Prostate gland (tissue), 2 donors: Measurements from ENCODE around the gene NOC4L. TPM values are rescaled to one million over a fixed set of nuclear protein-coding genes. Genes with fewer than 3 reads are reported as not detected.

Experiments
- DNase-seq: peaks from one replicate; pipeline ENCODE4 v3.0.0-alpha.2; 2019; ENCODE audit warnings: low spot score
- H3K27ac ChIP-seq, 2 donors: fragments of 200-600 bp; sonication (generic); 2 replicates each; pipeline ENCODE4 v1.5.1; 2017 to 2019
- H3K27me3 ChIP-seq: fragments of 200-600 bp; sonication (generic); replicated peaks from 2 replicates; pipeline ENCODE4 v1.5.1; 2019; ENCODE audit not compliant: insufficient read depth
- H3K36me3 ChIP-seq, 2 donors: fragments of 200-600 bp; sonication (generic); 1 replicate in 1 of 2; 2 replicates in 1 of 2; pipeline versions ENCODE4 v1.5.1 to v1.8.1; 2017 to 2019
- H3K4me1 ChIP-seq: fragments of 200-600 bp; sonication (generic); replicated peaks from 2 replicates; pipeline ENCODE4 v1.5.1; 2019
- H3K4me3 ChIP-seq, 2 donors: fragments of 200-600 bp; sonication (generic); 2 replicates each; pipeline ENCODE4 v1.5.1; 2017 to 2019
- H3K9me3 ChIP-seq: fragments of 200-600 bp; sonication (generic); 2 replicates; pipeline ENCODE4 v1.5.1; 2017
- CTCF ChIP-seq, 4 experiments: fragments of 200-600 bp in 2 of 4; fragments of 450-650 bp in 2 of 4; sonication (generic) in 2 of 4; IDR thresholded peaks; 1 replicate in 3 of 4; 2 replicates in 1 of 4; pipeline ENCODE4 v1.5.1; 2016 to 2019; ENCODE audit warnings: antibody characterized with exemption in 4 of 4, mild to moderate bottlenecking in 2 of 4, moderate library complexity in 2 of 4
- POLR2A ChIP-seq: fragments of 450-650 bp; IDR thresholded peaks from one replicate; pipeline ENCODE4 v1.6.1; 2016; ENCODE audit warnings: antibody characterized with exemption, mild to moderate bottlenecking
- POLR2AphosphoS5 ChIP-seq: sonication (generic); formaldehyde crosslinking; IDR thresholded peaks from one replicate; pipeline ENCODE4 v1.6.1; 2017; ENCODE audit warnings: antibody characterized with exemption
- WGBS: methylation state at CpG from one replicate; pipeline ENCODE4 v1.1.5; 2018; 5-methylcytosine and 5-hydroxymethylcytosine counted together
- intact Hi-C: fragments of 100-400 bp; cut with DNase I; formaldehyde crosslinking; loops from one replicate; pipeline ENCODE4 v1.14.2; 2022
- total RNA-seq, 2 donors: library from RNA; depleted of rRNA; stranded (reverse); fragments of >200 nt; gene quantifications; one replicate each; pipeline ENCODE4 v1.1.0, GENCODE V29; 2016

NOC4L gene
- total RNA-seq, 2 donors from 2014 or later: 12.4 to 32.5 TPM

GRCh38 chr12:132170094-132170636, 25.9 kb downstream of the NOC4L start:
- 14% methylated on average over 16 of the region's 16 CpGs for WGBS
- DNase-seq: no peak
- H3K36me3 ChIP-seq: no peaks in the 10 kb centered on the region
- no peaks in the 10 kb centered on the region for H3K9me3 ChIP-seq
- TF ChIP-seq POLR2AphosphoS5 (no peak), POLR2A (no peak), CTCF (IDR thresholded peaks at IDR 0.05) (no peak)
- H3K27ac ChIP-seq: no peak overlapping the region
- no peak overlapping the region for H3K4me3 ChIP-seq
- peaks cover 6% of the 10 kb centered on the region for H3K4me1 ChIP-seq
- H3K27me3 ChIP-seq: peaks cover 11% of the 10 kb centered on the region
- intact Hi-C loops: no loop called here

- H3K36me3 ChIP-seq: no peaks in the 10 kb centered on the region
- H3K4me3 ChIP-seq: no peak overlapping the region
- H3K27me3 ChIP-seq: peaks cover 16% of the 10 kb centered on the region
- TF ChIP-seq POLR2A: no peak
- TF ChIP-seq POLR2AphosphoS5: no peak
- TF ChIP-seq CTCF (IDR thresholded peaks at IDR 0.05): no peak
- peaks cover 6% of the 10 kb centered on the region for H3K4me1 ChIP-seq
- WGBS: 64% methylated on average over 25 of the region's 33 CpGs
- no peaks in the 10 kb centered on the region for H3K9me3 ChIP-seq
- intact Hi-C loops: no loop called here
- no peak for DNase-seq
- no peak overlapping the region for H3K27ac ChIP-seq
Measured at GRCh38 chr12:132170637-132171292, 26.5 kb downstream of the NOC4L start.

GRCh38 chr12:132171293-132171967, 27.2 kb downstream of the NOC4L start:
- DNase-seq: no peak
- Histone ChIP-seq H3K27me3 (peaks cover 22% of the 10 kb centered on the region), H3K36me3 (no peaks in the 10 kb centered on the region), H3K4me3 (no peak overlapping the region), H3K27ac (no peak overlapping the region), H3K4me1 (peaks cover 6% of the 10 kb centered on the region), H3K9me3 (no peaks in the 10 kb centered on the region)
- 41% methylated on average over 24 of the region's 24 CpGs for WGBS
- TF ChIP-seq POLR2A (no peak), CTCF (IDR thresholded peaks at IDR 0.05) (no peak)
- intact Hi-C loops: no loop called here

- H3K9me3 ChIP-seq: no peaks in the 10 kb centered on the region
- intact Hi-C loops: no loop called here
- no peaks in the 10 kb centered on the region for H3K36me3 ChIP-seq
- WGBS: 87% methylated on average over 28 of the region's 28 CpGs
- peaks cover 6% of the 10 kb centered on the region for H3K4me1 ChIP-seq
- H3K27ac ChIP-seq: no peak overlapping the region
- TF ChIP-seq POLR2AphosphoS5 (no peak), CTCF (IDR thresholded peaks at IDR 0.05) (no peak), POLR2A (no peak)
- no peak overlapping the region for H3K4me3 ChIP-seq
- DNase-seq: no peak
- peaks cover 27% of the 10 kb centered on the region for H3K27me3 ChIP-seq
Measured at GRCh38 chr12:132171968-132172521, 27.8 kb downstream of the NOC4L start.
